HCT116 (cell line): ENCODE measurements around the gene KCNJ4. TPM values are rescaled to one million over a fixed set of nuclear protein-coding genes. Genes with fewer than 3 reads are reported as not detected.

Experiments
- ATAC-seq: fragments of 200-7000 bp; cut with Tn5 transposase; 2 replicates; pipeline ENCODE4 v1.9.1; 2020; ENCODE audit warnings: mild to moderate bottlenecking, moderate library complexity
- BruUV-seq: library from RNA; stranded (reverse); fragments of 400-500 nt; replicated peaks from 2 replicates; lab custom pipeline; 2021; lab: Mats Ljungman, UMichigan
- CTCF ChIA-PET: fragments of 300-600 bp; sonication (Branson Sonifier 250); formaldehyde crosslinking; loops from one replicate; lab custom pipeline; 2021; ENCODE audit warnings: antibody characterized with exemption; lab: Charles Lee
- POLR2A ChIA-PET: fragments of 300-600, 350-600 bp; sonication (Branson Sonifier 250); formaldehyde crosslinking; loops from one replicate; lab custom pipeline; 2021; ENCODE audit warnings: antibody characterized with exemption; lab: Charles Lee
- RAD21 ChIA-PET, 2 experiments: fragments of 300-600 bp; sonication (Branson Sonifier 250); formaldehyde crosslinking; loops; one replicate each; lab custom pipeline; 2023; ENCODE audit warnings: low total read pairs in 2 of 2; ENCODE audit not compliant: uncharacterized antibody in 2 of 2, unreplicated experiment in 2 of 2, low non-redundant PET in 1 of 2; lab: Charles Lee
- DNase-seq: peaks from one replicate; pipeline ENCODE4 v3.0.0-alpha.2; 2010; ENCODE audit warnings: low read depth, low spot score
- H2AFZ ChIP-seq: fragments of 200-600 bp; shearing (Covaris generic), sonication (generic); 2 replicates; pipeline ENCODE4 v1.6.1; 2017; ENCODE audit warnings: low read depth, mixed run types, mixed read lengths, antibody characterized with exemption, low read length; ENCODE audit not compliant: poor library complexity, severe bottlenecking
- H3K27ac ChIP-seq: 2 replicates; pipeline ENCODE4 v1.5.1; 2012; ENCODE audit warnings: low read depth, low read length
- H3K27me3 ChIP-seq: fragments of 200-600 bp; sonication (generic); 2 replicates; pipeline ENCODE4 v1.6.1; 2016; ENCODE audit warnings: mixed run types, low read length, mixed read lengths; ENCODE audit not compliant: insufficient read depth
- H3K36me3 ChIP-seq, 2 experiments: fragments of 200-500 bp in 1 of 2; fragments of 200-600 bp in 1 of 2; sonication (Bioruptor generic) in 1 of 2; sonication (generic) in 1 of 2; 2 replicates each; pipeline versions ENCODE4 v1.5.1 to v1.6.1; 2014 to 2016; ENCODE audit warnings: low read length in 2 of 2, inconsistent platforms in 1 of 2, mixed read lengths in 1 of 2, mixed run types in 1 of 2; ENCODE audit not compliant: insufficient read depth in 2 of 2, control insufficient read depth in 1 of 2
- H3K4me1 ChIP-seq, 2 experiments: fragments of 200-600 bp in 1 of 2; sonication (generic) in 1 of 2; 2 replicates each; pipeline versions ENCODE4 v1.5.1 to v1.6.1; 2012 to 2017; ENCODE audit warnings: low read length in 2 of 2, inconsistent platforms in 1 of 2, mild to moderate bottlenecking in 1 of 2, mixed read lengths in 1 of 2, mixed run types in 1 of 2, moderate library complexity in 1 of 2; ENCODE audit not compliant: insufficient read depth in 2 of 2, control insufficient read depth in 1 of 2
- H3K4me2 ChIP-seq: fragments of 200-600 bp; sonication (generic); 2 replicates; pipeline ENCODE4 v1.6.1; 2017; ENCODE audit warnings: mixed run types, low read length, mixed read lengths
- H3K4me3 ChIP-seq, 2 experiments: fragments of 200-600 bp in 1 of 2; sonication (generic) in 1 of 2; replicated peaks in 1 of 2; 2 replicates each; pipeline ENCODE4 v1.5.1; 2011 to 2016; ENCODE audit warnings: low read length in 2 of 2, control low read depth in 1 of 2, low read depth in 1 of 2, mild to moderate bottlenecking in 1 of 2, mixed read lengths in 1 of 2, mixed run types in 1 of 2
- H3K79me2 ChIP-seq: fragments of 200-600 bp; sonication (generic); 2 replicates; pipeline ENCODE4 v1.6.1; 2017; ENCODE audit warnings: mild to moderate bottlenecking, mixed run types, low read length, moderate library complexity, mixed read lengths; ENCODE audit not compliant: insufficient read depth
- H3K9ac ChIP-seq: fragments of 200-600 bp; sonication (generic); 2 replicates; pipeline ENCODE4 v1.6.1; 2016; ENCODE audit warnings: low read length, mixed read lengths
- H3K9me2 ChIP-seq: fragments of 200-600 bp; sonication (generic), shearing (Covaris generic); 2 replicates; pipeline ENCODE4 v1.6.1; 2017; ENCODE audit warnings: mixed run types, mild to moderate bottlenecking, moderate library complexity; ENCODE audit not compliant: insufficient read depth
- H3K9me3 ChIP-seq, 2 experiments: fragments of 200-500 bp in 1 of 2; fragments of 200-600 bp in 1 of 2; sonication (Bioruptor generic) in 1 of 2; sonication (generic) in 1 of 2; 2 replicates each; pipeline ENCODE4 v1.6.1; 2014 to 2017; ENCODE audit warnings: low read length in 2 of 2, mixed read lengths in 2 of 2, inconsistent platforms in 1 of 2, low read depth in 1 of 2, mild to moderate bottlenecking in 1 of 2, mixed run types in 1 of 2, moderate library complexity in 1 of 2; ENCODE audit not compliant: control insufficient read depth in 1 of 2, insufficient read depth in 1 of 2
- H4K20me1 ChIP-seq: fragments of 200-600 bp; sonication (generic), shearing (Covaris generic); 2 replicates; pipeline ENCODE4 v1.6.1; 2017; ENCODE audit warnings: mixed run types, mild to moderate bottlenecking, moderate library complexity; ENCODE audit not compliant: insufficient read depth
- ATF3 ChIP-seq: IDR thresholded peaks from 2 replicates; pipeline ENCODE4 v1.6.1; 2012
- CEBPB ChIP-seq: IDR thresholded peaks from 2 replicates; pipeline ENCODE4 v1.6.1; 2012; ENCODE audit warnings: low read depth
- CTCF ChIP-seq, 3 experiments: fragments of 200-600 bp in 1 of 3; sonication (generic) in 1 of 3; IDR thresholded peaks in 2 of 3; conservative IDR thresholded peaks in 1 of 3; 2 replicates each; pipeline ENCODE4 v1.5.1; 2012 to 2017; ENCODE audit warnings: low read depth in 2 of 3, low read length in 2 of 3, antibody characterized with exemption in 1 of 3, borderline replicate concordance in 1 of 3, control low read depth in 1 of 3, mild to moderate bottlenecking in 1 of 3, mixed read lengths in 1 of 3, mixed run types in 1 of 3, moderate library complexity in 1 of 3; ENCODE audit not compliant: insufficient read depth in 1 of 3
- ELF1 ChIP-seq: IDR thresholded peaks from 2 replicates; pipeline ENCODE4 v1.6.1; 2012; ENCODE audit warnings: low read depth, borderline replicate concordance
- EZH2 ChIP-seq: fragments of 200-600 bp; sonication (generic); IDR thresholded peaks from 2 replicates; pipeline ENCODE4 v1.6.1; 2017; ENCODE audit warnings: antibody characterized with exemption, mixed run types
- POLR2A ChIP-seq: IDR thresholded peaks from 2 replicates; pipeline ENCODE4 v1.7.0; 2011; ENCODE audit warnings: borderline replicate concordance; ENCODE audit not compliant: insufficient read depth, insufficient read length; ENCODE audit errors: extremely low read depth
- RAD21 ChIP-seq: IDR thresholded peaks from 2 replicates; pipeline ENCODE4 v1.6.1; 2012; ENCODE audit warnings: low read depth, mild to moderate bottlenecking
- REST ChIP-seq: IDR thresholded peaks from 2 replicates; pipeline ENCODE4 v1.6.1; 2012; ENCODE audit warnings: low read depth
- intact Hi-C: fragments of 100-400 bp; cut with micrococcal nuclease; formaldehyde crosslinking; loops from 2 replicates; pipeline ENCODE4 v1.10.0; 2022
- total RNA-seq: library from RNA; stranded (reverse); gene quantifications from one replicate; pipeline ENCODE4 v1.2.1, GENCODE V29; 2021; ENCODE audit not compliant: unreplicated experiment

Gene KCNJ4
- total RNA-seq, 1 experiment from 2014 or later, result not detected

- Histone ChIP-seq H3K4me1 (no peaks in the 10 kb centered on the region), H2AFZ (no peak overlapping the region), H3K36me3 (no peaks in the 10 kb centered on the region), H3K9me2 (no peaks in the 10 kb centered on the region), H3K27ac (no peak overlapping the region), H4K20me1 (no peaks in the 10 kb centered on the region), H3K4me2 (no peak overlapping the region), H3K27me3 (no peaks in the 10 kb centered on the region), H3K4me3 (no peak overlapping the region), H3K9me3 (no peaks in the 10 kb centered on the region), H3K9ac (no peak overlapping the region), H3K79me2 (no peaks in the 10 kb centered on the region)
- CTCF ChIA-PET, result no interaction called here
- POLR2A ChIA-PET, result no interaction called here
- ATAC-seq (no peak), DNase-seq (no peak)
- intact Hi-C loops, result no loop called here
- no TSS peak for BruUV-seq
- RAD21 ChIA-PET, result no interaction called here
- TF ChIP-seq POLR2A, result no peak
- TF ChIP-seq ELF1, result no peak
- TF ChIP-seq EZH2, result no peak
- no peak for TF ChIP-seq CEBPB
- no peak for TF ChIP-seq CTCF (IDR thresholded peaks at IDR 0.05 in 2 of 3, conservative IDR thresholded peaks at IDR 0.05 in 1 of 3; ENCODE audit: borderline replicate concordance in 1 of 3, insufficient read depth in 1 of 3, low read depth in 2 of 3, low read length in 2 of 3)
Measured at GRCh38 chr22:38404419-38404818, 50.6 kb downstream of the KCNJ4 start.

- ChIA-PET CTCF (no interaction called here), POLR2A (no interaction called here), RAD21 (no interaction called here)
- Histone ChIP-seq H3K9ac (no peak overlapping the region), H4K20me1 (no peaks in the 10 kb centered on the region), H3K9me2 (no peaks in the 10 kb centered on the region), H3K4me3 (no peak overlapping the region), H3K4me1 (no peaks in the 10 kb centered on the region), H3K9me3 (no peaks in the 10 kb centered on the region), H3K36me3 (no peaks in the 10 kb centered on the region), H3K27me3 (no peaks in the 10 kb centered on the region), H2AFZ (no peak overlapping the region), H3K4me2 (no peak overlapping the region), H3K79me2 (no peaks in the 10 kb centered on the region), H3K27ac (no peak overlapping the region)
- DNase-seq (no peak), ATAC-seq (no peak)
- intact Hi-C loops, result no loop called here
- no TSS peak for BruUV-seq
- TF ChIP-seq POLR2A (no peak), RAD21 (no peak), REST (no peak), CTCF (IDR thresholded peaks at IDR 0.05 in 2 of 3, conservative IDR thresholded peaks at IDR 0.05 in 1 of 3; ENCODE audit: borderline replicate concordance in 1 of 3, insufficient read depth in 1 of 3, low read depth in 2 of 3, low read length in 2 of 3) (no peak), ATF3 (no peak)
Measured at GRCh38 chr22:38403812-38404211, 51.2 kb downstream of the KCNJ4 start.
